ENCODE measurements around the gene PPP2R2C. TPM values are rescaled to one million over a fixed set of nuclear protein-coding genes. Genes with fewer than 3 reads are reported as not detected.

The PPP2R2C gene
- total RNA-seq, 4 donors from 2014 or later = 50.7 to 81.3 (median 62.0) TPM

- no peak for TF ChIP-seq POLR2A (IDR thresholded peaks at IDR 0.05)
- TF ChIP-seq CTCF (IDR thresholded peaks at IDR 0.05) = no peak
- intact Hi-C loops (cut with DNase I; ENCODE audit: low total_unique reads) = no loop called here
- WGBS, 2 donors = 80 to 89% methylated on average over 19 to 20 of the region's 24 CpGs
- H3K4me3 ChIP-seq (ENCODE audit: low read depth, poor library complexity, severe bottlenecking) = no peak overlapping the region
- DNase-seq (ENCODE audit: low spot score in 2 of 2) = no peak
Measured at GRCh38 chr4:6277139-6277802, 195.1 kb downstream of the PPP2R2C start.

DNA sequence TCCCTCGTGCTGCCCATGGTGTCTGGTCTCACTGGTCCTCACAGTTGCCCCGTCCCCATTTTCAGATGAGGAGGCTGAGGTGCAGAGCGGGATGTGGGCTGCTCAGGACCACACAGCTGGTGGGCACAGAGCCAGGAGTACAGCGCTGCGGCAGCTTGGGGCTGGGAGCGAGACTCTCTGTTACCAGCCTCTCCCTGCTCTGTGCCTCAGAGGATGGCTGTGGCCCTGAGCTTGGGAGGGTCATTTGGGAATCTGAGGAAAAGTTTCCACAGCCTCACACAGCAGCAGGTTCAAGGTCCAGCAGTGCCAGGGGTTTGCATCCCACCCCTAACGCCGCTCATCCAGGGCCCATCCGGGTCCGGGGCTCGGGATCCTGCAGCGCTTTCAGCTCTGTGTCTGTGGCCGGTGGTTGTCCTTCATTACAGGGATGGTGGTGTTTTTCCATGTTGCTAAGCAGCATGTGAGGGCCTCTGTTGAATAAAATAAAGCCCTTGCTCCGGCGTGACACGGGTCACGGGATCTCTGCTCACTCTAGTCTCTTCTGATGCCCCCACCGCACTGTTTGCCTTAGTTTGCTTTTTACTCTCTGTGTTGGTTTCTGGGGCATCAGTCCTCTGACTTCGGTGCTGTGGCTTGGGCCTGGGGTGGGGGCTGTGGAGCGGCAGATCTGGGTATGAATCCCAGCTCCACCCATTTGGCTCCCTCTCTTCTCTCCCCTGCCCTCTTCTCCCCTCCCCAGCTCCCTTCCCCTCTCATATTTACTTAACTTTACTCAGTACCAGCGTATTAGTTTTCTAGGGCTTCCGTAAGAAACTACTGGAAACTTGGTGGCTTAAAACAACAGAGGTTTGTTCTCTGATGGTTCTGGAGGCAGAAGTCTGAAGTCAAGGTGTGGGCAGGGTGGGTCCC lies 196.3 kb downstream of the PPP2R2C start:
- intact Hi-C loops (cut with DNase I; ENCODE audit: low total_unique reads) = no loop called here
- TF ChIP-seq POLR2A (IDR thresholded peaks at IDR 0.05) (no peak), CTCF (IDR thresholded peaks at IDR 0.05) (no peak)
- 80 to 82% methylated on average over 22 of the region's 22 CpGs for WGBS, 2 donors
- DNase-seq (ENCODE audit: low spot score in 2 of 2) = no peak
- H3K4me3 ChIP-seq (ENCODE audit: low read depth, poor library complexity, severe bottlenecking) = no peak overlapping the region

DNA sequence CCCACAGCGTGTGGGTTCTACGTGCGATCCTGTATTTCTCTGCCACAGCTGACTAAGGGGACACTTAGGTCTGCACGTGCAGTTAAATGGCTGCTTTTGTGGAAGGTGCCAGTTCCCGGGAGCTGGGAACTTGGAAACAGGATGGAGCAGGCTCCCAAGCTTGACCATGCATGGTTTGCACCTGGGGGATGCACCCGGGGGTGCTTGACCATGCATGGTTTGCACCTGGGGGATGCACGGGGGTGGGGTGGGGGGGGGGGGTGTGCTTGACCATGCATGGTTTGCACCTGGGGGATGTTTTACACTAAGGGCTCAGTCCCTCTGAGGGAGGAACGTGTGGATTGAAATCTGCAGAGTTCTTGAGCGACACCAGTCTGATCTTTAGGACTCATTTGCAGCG lies 197.1 kb downstream of the PPP2R2C start:
- intact Hi-C loops (cut with DNase I; ENCODE audit: low total_unique reads) = no loop called here
- no peak overlapping the region for H3K4me3 ChIP-seq (ENCODE audit: low read depth, poor library complexity, severe bottlenecking)
- 76 to 91% methylated on average over 10 of the region's 10 CpGs for WGBS, 2 donors
- no peak for TF ChIP-seq POLR2A (IDR thresholded peaks at IDR 0.05)
- no peak for TF ChIP-seq CTCF (IDR thresholded peaks at IDR 0.05)
- DNase-seq (ENCODE audit: low spot score in 2 of 2) = no peak

DNA sequence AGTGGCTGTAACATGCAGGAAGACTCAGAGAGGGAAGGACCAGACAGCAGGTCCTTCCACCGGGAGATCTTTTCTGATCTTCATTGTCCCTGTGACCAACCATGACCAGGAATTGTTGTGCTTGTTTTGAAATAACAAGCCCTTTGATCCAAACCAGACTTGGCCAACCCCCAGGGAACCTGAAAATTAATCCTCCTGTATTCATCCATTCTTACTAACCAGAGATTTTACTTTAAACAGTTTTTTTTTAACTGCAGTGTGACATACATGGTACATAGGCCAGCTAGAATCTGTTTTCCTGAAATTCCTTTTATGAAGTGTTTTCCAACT lies 198.8 kb downstream of the PPP2R2C start:
- intact Hi-C loops (cut with DNase I; ENCODE audit: low total_unique reads) = no loop called here
- no peak for TF ChIP-seq CTCF (IDR thresholded peaks at IDR 0.05)
- TF ChIP-seq POLR2A (IDR thresholded peaks at IDR 0.05) = no peak
- WGBS, 2 donors = 35 to 37% methylated on average over 1 of the region's 1 CpG
- H3K4me3 ChIP-seq (ENCODE audit: low read depth, poor library complexity, severe bottlenecking) = no peak overlapping the region
- DNase-seq (ENCODE audit: low spot score in 2 of 2) = no peak

DNA sequence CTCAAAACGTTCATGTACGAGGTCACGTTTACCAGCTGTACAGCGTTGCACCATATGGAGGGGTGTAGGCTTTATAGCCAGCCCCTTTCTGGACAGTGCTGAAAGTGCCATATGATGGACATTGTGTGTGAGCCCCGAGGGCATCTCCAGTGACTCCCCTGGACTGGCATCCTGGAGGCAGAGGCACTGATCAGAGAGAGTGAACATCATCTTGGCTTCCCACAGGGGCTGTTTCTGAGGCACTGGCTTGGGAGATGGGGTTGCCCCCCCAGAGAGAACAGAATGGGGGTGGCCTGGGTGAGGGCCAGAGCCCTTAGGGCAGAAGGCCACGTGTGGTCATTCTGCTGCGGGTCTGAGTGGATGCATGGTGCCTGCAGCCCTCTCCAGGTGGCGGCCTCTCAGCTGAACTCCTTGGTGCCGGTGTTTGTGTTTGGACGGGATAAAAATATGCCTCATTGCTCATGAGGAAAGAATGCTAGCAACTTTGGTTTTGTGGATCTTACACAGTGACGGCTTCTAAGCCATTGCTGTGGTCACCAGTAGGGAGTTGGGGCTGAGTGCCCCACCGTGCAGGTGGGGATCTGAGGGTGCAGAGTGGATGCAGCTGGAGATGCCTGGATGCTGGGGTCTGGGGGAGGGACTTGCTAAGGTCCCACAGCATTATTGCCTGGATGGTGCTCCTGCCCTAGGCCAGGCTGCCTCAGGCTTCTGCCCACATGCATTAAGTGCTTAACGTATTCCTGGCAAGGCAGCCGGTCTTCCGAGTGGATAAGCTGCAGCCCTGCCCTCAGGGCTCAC lies 199.4 kb downstream of the PPP2R2C start:
- no peak for TF ChIP-seq CTCF (IDR thresholded peaks at IDR 0.05)
- TF ChIP-seq POLR2A (IDR thresholded peaks at IDR 0.05) = no peak
- DNase-seq (ENCODE audit: low spot score in 2 of 2) = no peak
- no peak overlapping the region for H3K4me3 ChIP-seq (ENCODE audit: low read depth, poor library complexity, severe bottlenecking)
- intact Hi-C loops (cut with DNase I; ENCODE audit: low total_unique reads) = no loop called here
- WGBS, 2 donors = 44 to 49% methylated on average over 15 of the region's 15 CpGs
